ENCODE measurements around the gene RTL9. TPM values are rescaled to one million over a fixed set of nuclear protein-coding genes. Genes with fewer than 3 reads are reported as not detected.
"Not testable (repeated sequence)": the region's sequence is repeated elsewhere in the genome, so short reads cannot be mapped to it uniquely, and the experiment has no call there.

Gene RTL9
- total RNA-seq, 8 experiments from 2014 or later, result 0.14 to 0.86 (median 0.44) TPM

GRCh38 chrX:110401135-110401534 is 42.5 kb downstream of the RTL9 start:
- Histone ChIP-seq H3K4me3 (no peak overlapping the region), H3K27ac (no peak overlapping the region), H3K4me1 (replicated peaks in 1 of 2) (peaks cover 0 to 6% of the 10 kb centered on the region in 2 donors)
- no peak for ATAC-seq (replicated peaks in 6 of 8)
- in situ Hi-C loops (cut with MboI; ENCODE audit: low pct_unique_long_range_greater_than_20kb in 2 of 9, low sequenced_read_pairs in 9 of 9, unreplicated experiment in 9 of 9), result loop anchor here in 6 of 9 experiments (10.0 to 25.0 kb wide), 3 partner anchors 236 to 246 kb away; no protein-coding TSS in a partner anchor
- 40 to 100% (median 43%) methylated on average over 1 of the region's 3 CpGs; no CpG with 5 or more reads in 7 of the 10 experiments for WGBS, 10 experiments

- no peak overlapping the region for H3K27ac ChIP-seq
- in situ Hi-C loops (cut with MboI; ENCODE audit: low pct_unique_long_range_greater_than_20kb in 2 of 9, low sequenced_read_pairs in 9 of 9, unreplicated experiment in 9 of 9), result loop anchor here in 6 of 9 experiments (10.0 to 25.0 kb wide), 3 partner anchors 237 to 247 kb away; no protein-coding TSS in a partner anchor
- 18 to 100% (median 64%) methylated on average over 1 to 7 of the region's 7 CpGs; no CpG with 5 or more reads in 4 of the 10 experiments for WGBS, 10 experiments
- peak in 5 of 8 experiments; percentile 13 to 97 (median 73) for ATAC-seq (replicated peaks in 6 of 8)
- H3K4me3 ChIP-seq, result no peak overlapping the region
- no peaks in the 10 kb centered on the region for H3K4me1 ChIP-seq (replicated peaks in 1 of 2)
Observed at GRCh38 chrX:110402091-110402849, 43.6 kb downstream of the RTL9 start.

GRCh38 chrX:110402850-110403221 is 44.2 kb downstream of the RTL9 start:
- 33% methylated on average over 1 of the region's 1 CpG; no CpG with 5 or more reads in 9 of the 10 experiments for WGBS, 10 experiments
- ATAC-seq (replicated peaks in 6 of 8), result peak in 2 of 8 experiments; percentile 44 to 63
- Histone ChIP-seq H3K4me1 (replicated peaks in 1 of 2) (no peaks in the 10 kb centered on the region), H3K27ac (no peak overlapping the region), H3K4me3 (no peak overlapping the region)
- in situ Hi-C loops (cut with MboI; ENCODE audit: low pct_unique_long_range_greater_than_20kb in 2 of 9, low sequenced_read_pairs in 9 of 9, unreplicated experiment in 9 of 9), result loop anchor here in 6 of 9 experiments (10.0 to 25.0 kb wide), 3 partner anchors 238 to 248 kb away; no protein-coding TSS in a partner anchor

- no peak for ATAC-seq (replicated peaks in 6 of 8)
- H3K4me3 ChIP-seq, result no peak overlapping the region
- in situ Hi-C loops (cut with MboI; ENCODE audit: low pct_unique_long_range_greater_than_20kb in 2 of 9, low sequenced_read_pairs in 9 of 9, unreplicated experiment in 9 of 9), result loop anchor here in 6 of 9 experiments (10.0 to 25.0 kb wide), 3 partner anchors 239 to 249 kb away; no protein-coding TSS in a partner anchor
- no peaks in the 10 kb centered on the region for H3K4me1 ChIP-seq (replicated peaks in 1 of 2)
- WGBS, 10 experiments, result 13 to 95% (median 53%) methylated on average over 1 to 11 of the region's 15 CpGs; no CpG with 5 or more reads in 2 of the 10 experiments
- H3K27ac ChIP-seq, result no peak overlapping the region
Observed at GRCh38 chrX:110403441-110404238, 45.0 kb downstream of the RTL9 start.

- 19 to 100% (median 59%) methylated on average over 1 to 5 of the region's 6 CpGs; no CpG with 5 or more reads in 5 of the 10 experiments for WGBS, 10 experiments
- no peaks in the 10 kb centered on the region for H3K4me1 ChIP-seq (replicated peaks in 1 of 2)
- no peak overlapping the region for H3K4me3 ChIP-seq
- H3K27ac ChIP-seq, result no peak overlapping the region
- no peak for ATAC-seq (replicated peaks in 6 of 8)
- in situ Hi-C loops (cut with MboI; ENCODE audit: low pct_unique_long_range_greater_than_20kb in 2 of 9, low sequenced_read_pairs in 9 of 9, unreplicated experiment in 9 of 9), result loop anchor here in 6 of 9 experiments (10.0 to 25.0 kb wide), 3 partner anchors 240 to 250 kb away; no protein-coding TSS in a partner anchor
Observed at GRCh38 chrX:110404376-110404775, 45.7 kb downstream of the RTL9 start.

- in situ Hi-C loops (cut with MboI; ENCODE audit: low pct_unique_long_range_greater_than_20kb in 2 of 9, low sequenced_read_pairs in 9 of 9, unreplicated experiment in 9 of 9), result loop anchor here in 6 of 9 experiments (10.0 to 25.0 kb wide), 3 partner anchors 241 to 251 kb away; no protein-coding TSS in a partner anchor
- H3K4me1 ChIP-seq (replicated peaks in 1 of 2); H3K27ac ChIP-seq; ATAC-seq (replicated peaks in 6 of 8); H3K4me3 ChIP-seq: not testable (repeated sequence)
- WGBS, 10 experiments, result 82% methylated on average over 3 of the region's 7 CpGs; no CpG with 5 or more reads in 9 of the 10 experiments
Observed at GRCh38 chrX:110406250-110406649, 47.6 kb downstream of the RTL9 start.

- in situ Hi-C loops (cut with MboI; ENCODE audit: low pct_unique_long_range_greater_than_20kb in 2 of 9, low sequenced_read_pairs in 9 of 9, unreplicated experiment in 9 of 9), result loop anchor here in 6 of 9 experiments (10.0 to 25.0 kb wide), 3 partner anchors 242 to 252 kb away; no protein-coding TSS in a partner anchor
- ATAC-seq (replicated peaks in 6 of 8), result no peak
- H3K27ac ChIP-seq, result no peak overlapping the region
- no peak overlapping the region for H3K4me3 ChIP-seq
- no peaks in the 10 kb centered on the region for H3K4me1 ChIP-seq (replicated peaks in 1 of 2)
- 61 to 85% (median 62%) methylated on average over 3 to 4 of the region's 4 CpGs; no CpG with 5 or more reads in 7 of the 10 experiments for WGBS, 10 experiments
Observed at GRCh38 chrX:110406822-110407221, 48.2 kb downstream of the RTL9 start.

GRCh38 chrX:110407910-110408545 is 49.4 kb downstream of the RTL9 start:
- peaks cover 0 to 3% of the 10 kb centered on the region in 2 donors for H3K4me1 ChIP-seq (replicated peaks in 1 of 2)
- 35 to 100% (median 46%) methylated on average over 1 to 5 of the region's 5 CpGs; no CpG with 5 or more reads in 5 of the 10 experiments for WGBS, 10 experiments
- H3K27ac ChIP-seq, result no peak overlapping the region
- in situ Hi-C loops (cut with MboI; ENCODE audit: low pct_unique_long_range_greater_than_20kb in 2 of 9, low sequenced_read_pairs in 9 of 9, unreplicated experiment in 9 of 9), result loop anchor here in 6 of 9 experiments (10.0 to 25.0 kb wide), 3 partner anchors 243 to 253 kb away; no protein-coding TSS in a partner anchor
- peak in 5 of 8 experiments; percentile 64 to 74 (median 72) for ATAC-seq (replicated peaks in 6 of 8)
- no peak overlapping the region for H3K4me3 ChIP-seq

Other genes starting within 250 kb of the RTL9 start
- gene AMMECR1, start 40.8 kb upstream of the RTL9 start, total RNA-seq, result 1 to 10 TPM; 3.3 to 9.9 (median 5.9) TPM